GM21529 (cell line): ENCODE results near the gene SULT2B1.
"Not testable (repeated sequence)": the region's sequence is repeated elsewhere in the genome, so short reads cannot be mapped to it uniquely, and the experiment has no call there.

Source experiments
- ATAC-seq: cut with Tn5 transposase; IDR thresholded peaks from one replicate; pipeline ENCODE4 v1.9.1; 2021; ENCODE audit not compliant: unreplicated experiment

The SULT2B1 gene

DNA sequence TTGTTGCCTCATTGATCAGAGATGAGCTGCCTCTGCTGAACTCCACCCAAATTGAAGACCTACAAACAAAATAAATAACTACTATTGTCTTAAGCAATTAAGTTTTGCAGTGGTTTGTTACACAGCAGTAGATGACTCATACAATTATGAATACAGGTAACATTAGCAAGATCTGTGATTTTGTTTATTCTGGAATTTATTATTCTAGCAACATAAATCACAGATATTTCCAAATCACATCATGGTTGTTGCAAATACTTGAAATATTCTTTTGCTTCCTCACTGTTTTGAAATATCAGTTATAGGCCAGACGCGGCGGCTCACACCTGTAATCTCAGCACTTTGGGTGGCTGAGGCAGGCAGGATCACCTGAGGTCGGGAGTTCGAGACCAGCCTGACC, 27.2 kb upstream of the SULT2B1 start:
- no peak for ATAC-seq

DNA sequence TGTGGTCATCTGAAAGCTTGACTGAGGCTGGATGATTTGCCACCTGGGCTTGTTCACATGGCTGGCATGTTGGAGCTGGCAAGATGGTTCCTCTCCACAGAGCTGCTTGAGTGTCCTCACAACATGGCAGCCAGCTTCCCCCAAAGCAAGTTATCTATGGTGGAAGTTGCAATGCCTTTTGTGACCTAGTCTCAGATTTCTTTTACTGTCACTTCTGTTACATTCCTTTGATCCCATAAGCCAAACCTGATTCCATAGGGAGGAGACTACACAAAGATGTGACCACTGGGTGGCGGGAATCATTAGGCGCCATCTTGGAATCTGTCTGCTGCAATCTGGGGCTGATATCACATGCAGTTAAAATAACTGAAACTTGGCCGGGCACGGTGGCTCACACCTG, 22.8 kb upstream of the SULT2B1 start:
- no peak for ATAC-seq

DNA sequence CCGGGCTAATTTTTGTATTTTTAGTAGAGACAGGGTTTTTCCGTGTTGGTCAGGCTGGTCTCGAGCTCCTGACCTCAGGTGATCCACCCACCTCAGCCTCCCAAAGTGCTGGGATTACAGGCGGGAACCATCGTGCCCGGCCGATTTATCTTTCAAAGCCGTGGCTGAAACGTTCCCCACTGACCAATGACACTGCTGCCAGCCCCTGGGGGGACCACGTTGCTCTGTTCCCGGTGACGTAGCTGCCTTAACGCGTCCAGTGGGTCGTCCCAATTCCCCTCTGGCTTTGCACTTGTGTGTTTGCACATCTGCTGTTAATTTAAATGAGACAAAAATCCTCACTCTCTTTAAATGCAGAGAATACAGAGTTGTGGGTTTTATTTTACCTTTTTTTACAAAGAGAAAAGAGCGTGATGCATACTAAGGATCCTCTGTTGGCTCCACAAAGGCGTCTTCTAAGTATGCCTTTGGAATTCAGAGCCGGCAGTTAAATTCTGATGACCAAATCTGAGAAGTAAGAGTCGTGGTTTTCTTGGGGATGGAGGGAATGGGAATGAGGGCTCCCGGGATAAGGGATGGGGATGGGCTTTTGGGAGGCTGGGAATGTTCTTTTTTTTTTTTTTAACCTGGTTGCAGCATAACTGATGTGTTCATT, 21.8 kb upstream of the SULT2B1 start:
- no peak for ATAC-seq

DNA sequence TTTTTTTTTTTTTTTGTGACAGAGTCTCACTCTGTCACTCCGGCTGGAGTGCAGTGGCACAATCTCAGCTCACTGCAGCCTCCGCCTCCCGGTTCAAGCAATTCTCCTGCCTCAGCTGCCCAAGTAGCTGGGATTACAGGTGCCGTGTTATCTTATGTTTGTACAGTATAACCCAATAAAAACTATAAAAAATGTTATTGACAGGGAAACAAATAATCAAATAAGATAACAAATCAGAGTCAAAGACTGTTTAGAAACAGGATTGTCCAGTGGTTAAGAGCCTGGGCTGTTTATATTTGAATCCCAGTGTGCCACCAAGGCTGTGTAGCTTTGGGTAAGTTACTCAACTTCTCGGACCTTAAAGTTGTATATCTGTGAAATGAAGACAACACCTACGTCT, 21.2 kb upstream of the SULT2B1 start:
- no peak for ATAC-seq

DNA sequence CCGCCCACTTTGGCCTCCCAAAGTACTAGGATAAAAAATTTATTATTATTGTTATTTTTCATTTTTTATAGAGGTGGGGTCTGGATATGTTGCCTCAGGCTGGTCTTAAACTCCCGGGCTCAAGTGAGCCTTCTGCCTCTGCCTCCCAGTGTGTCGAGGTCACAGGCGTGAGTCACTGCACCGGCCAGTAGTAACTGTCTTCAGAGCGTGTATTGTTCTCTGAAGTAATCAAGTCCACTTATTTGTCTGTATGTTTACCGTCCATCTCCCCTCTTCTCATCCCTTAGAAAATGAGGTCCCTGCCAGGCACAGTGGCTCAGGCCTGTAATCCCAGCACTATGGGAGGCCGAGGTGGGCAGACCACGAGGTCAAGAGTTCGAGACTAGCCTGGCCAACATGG, 18.2 kb upstream of the SULT2B1 start:
- no peak for ATAC-seq

DNA sequence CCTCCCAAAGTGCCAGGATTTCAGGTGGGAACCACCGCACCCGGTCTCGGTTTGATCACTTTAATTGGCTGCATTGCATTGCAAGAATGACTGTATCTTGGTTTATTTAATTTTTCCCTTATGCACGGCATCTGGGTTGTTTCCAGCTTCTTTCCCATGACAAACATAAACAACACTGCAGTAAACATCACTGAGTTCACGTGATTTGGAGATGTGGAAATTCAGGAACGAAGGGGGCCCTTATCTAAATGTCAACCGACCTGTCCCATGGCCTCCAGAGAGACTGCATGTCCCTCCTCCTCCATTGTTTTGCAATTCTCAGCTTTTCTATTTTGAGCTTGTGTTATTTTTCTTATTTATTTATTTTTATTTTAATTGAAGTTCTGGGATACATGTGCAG, 14.4 kb upstream of the SULT2B1 start:
- no peak for ATAC-seq

DNA sequence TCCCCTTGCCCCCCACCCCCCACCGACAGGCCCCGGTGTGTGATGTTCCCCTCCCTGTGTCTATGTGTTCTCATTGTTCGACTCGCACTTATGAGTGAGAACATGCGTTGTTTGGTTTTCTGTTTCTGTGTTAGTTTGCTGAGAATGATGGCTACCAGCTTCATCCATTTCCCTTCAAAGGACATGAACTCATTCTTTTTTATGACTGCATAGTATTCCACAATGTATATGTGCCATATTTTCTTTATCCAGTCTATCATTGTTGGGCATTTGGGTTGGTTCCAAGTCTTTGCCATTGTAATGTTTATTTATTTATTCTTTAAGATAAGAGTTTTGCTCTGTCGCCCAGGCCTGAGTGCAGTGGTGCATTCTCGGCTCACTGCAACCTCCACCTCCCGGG, 13.9 kb upstream of the SULT2B1 start:
- not testable (repeated sequence) for ATAC-seq

DNA sequence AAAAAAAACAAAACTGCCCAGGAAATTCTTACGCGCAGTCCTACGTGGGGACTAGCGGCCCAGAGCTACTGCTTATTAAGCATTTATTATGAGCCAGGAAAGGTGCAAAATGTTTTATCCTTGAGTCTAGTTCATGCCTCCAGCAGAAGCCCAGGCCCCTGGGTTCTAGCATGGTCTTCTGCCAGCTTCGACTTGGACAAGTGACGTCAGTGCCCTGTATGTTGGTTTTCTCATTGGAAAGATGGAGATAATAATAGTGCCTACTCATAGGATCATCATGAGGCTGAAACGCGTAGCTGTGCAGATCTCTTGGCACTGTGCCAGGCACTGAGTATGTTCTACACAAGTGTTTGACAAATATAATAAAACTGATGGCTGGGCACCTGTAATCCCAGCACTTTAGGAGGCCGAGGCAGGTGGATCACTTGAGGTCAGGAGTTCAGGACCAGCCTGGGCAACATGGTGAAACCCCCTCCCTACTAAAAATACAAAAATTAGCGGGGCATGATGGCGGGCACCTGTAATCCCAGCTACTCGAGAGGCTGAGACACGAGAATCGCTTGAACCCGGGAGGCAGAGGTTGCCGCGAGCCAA, 12.4 kb upstream of the SULT2B1 start:
- ATAC-seq: no peak

DNA sequence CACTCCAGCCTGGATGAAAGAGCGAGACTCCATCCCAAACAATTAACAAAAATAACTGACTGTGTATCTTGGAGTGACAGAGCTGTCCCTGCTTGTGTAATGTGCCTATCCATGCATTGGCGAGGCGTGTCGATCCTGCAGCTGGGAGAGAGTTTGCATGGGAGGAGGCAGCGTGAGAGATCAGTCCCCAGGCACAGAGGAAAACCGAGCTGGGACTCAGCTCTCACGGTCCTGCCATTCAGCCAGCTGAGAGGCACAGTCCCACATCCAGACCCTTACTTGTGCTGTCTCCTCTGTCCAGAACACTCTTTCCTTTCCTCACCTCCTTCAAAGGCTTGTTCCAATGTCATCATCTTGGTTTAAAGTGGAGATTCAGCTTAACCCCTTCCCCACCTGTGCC, 11.9 kb upstream of the SULT2B1 start:
- ATAC-seq: no peak

DNA sequence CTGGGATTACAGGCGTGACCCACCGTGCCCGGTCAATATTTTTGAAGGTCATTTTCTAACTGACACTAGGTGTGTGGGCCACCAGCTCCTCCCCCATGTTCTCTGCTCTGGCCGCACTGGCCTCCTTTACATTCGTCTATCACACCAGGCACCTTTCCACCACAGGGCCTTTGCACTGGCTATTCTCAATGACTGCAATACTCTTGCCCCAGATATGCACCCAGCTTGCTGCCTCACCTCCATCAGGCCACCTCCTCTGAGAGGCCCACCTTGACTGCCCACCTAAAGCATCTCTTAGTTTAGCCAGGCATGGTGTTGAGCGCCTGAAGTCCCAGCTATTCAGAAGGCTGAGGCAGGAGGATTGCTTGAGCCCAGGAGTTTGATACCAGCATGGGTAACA, 10.2 kb upstream of the SULT2B1 start:
- no peak for ATAC-seq

DNA sequence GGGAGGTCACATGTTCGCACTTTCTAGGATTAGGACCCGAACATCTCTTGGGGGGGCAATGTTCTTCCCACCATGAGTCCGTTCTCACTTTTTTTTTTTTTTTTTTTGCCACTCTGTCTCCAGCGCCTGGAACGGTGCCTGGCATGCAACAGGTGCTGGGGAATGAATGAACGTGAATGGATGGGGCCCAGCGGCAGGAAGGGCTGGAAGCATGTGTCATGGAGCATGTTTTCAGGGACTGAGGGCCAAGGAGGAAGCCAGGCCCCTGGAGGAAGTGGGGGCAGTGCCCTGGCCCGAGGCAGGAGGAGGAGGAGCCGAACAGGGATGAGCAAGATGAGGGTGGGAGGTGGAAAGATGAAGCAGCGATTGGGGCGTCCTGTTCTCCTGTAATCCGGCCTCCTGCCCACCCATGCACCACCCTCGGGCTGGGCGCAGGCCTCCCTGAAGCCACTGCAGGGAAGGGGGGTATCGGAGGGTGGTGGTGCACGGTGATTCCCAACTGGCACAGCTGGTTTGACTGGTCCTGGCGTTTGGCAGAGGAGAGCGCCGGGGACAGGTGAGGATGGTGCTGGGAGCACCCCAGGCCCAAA, 8.8 kb upstream of the SULT2B1 start:
- no peak for ATAC-seq

DNA sequence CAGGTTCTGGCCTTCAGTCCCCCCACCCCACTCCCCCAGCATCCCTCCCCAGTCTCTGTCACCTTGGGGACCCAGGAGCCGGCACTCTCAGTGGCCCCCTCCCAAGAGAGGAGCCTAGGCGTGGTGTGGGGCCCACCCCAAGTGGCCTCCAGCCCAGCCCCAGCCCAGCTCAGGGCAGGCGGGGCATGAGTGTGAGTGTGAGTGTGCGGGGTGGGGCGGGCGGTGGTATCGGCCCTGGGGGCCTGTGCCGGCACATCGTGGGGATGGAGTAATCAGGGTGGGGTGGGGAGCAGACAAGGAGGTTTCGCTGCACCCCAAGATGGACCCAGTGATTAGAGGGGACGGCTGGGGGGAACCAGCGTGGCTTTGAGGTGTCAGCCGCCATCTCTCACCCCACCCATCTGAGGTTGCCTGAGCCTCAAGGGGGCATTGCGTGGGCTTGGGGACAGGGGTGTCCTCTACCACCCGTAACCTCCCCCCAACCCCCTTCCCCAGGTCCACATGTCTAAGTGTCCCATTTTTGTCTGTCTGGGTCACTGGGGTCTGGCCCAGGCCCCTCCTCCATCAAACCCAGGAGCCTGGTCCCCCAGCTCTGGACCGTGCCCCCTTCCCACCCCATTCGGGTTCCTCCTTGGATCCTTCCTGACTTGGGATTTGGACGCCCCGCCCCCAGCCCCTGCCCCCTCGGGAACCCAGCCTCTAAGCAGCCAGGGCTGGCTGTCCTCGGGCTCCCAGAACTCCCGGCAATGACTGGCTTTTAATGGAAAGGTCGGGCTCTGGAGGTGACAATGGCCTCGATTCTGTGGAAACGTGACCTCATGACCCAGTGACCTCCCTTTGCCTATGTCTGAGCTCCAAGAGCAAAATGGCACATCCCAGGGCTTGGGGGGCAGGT, 6.9 kb upstream of the SULT2B1 start:
- no peak for ATAC-seq

DNA sequence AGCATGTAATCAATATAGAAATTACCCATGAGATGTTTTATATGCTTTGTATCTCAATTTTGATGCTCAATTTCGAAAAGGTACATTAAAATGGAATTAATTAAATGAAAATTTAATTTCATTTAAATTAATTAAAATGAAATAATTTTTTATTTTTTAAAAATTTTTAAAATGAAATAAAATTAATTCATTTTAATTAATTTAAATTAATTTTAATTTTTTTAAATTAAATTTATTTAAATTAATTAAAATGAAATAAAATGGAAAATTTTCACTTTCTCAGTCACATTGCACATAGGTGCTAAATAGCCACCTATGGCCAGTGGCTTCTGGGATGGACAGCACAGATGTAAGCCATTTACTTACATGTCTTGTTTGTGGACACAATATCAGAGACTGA, 4.2 kb upstream of the SULT2B1 start:
- ATAC-seq: no peak

DNA sequence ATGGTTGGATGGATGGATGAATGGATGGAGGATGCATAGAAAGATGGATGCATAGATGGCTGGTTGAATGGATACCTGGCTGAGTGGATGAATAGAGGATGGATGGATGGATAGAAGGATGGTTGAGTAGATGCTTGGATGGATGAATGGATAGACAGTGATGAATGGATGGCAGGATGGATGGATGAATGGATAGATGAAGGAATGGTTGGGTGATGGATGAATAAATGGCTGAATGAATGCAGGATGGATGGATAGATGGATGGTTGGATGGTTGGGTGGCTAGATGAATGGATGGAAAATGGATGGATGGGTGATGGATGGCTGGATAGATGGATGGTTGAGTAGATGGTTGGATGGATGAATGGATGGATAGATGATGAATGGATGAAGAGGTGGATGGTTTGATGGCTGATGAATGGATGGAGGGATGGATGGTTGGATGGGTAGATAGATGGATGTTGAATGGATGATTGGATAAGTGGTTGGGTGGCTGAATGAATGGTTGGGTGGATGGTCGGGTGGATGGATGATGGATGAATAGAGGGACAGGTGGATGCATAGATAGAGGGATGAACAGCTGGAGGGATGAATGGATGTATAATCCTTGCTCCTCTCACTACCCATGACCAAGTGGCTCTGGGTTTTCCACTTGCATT, 3.6 kb upstream of the SULT2B1 start:
- ATAC-seq: no peak

DNA sequence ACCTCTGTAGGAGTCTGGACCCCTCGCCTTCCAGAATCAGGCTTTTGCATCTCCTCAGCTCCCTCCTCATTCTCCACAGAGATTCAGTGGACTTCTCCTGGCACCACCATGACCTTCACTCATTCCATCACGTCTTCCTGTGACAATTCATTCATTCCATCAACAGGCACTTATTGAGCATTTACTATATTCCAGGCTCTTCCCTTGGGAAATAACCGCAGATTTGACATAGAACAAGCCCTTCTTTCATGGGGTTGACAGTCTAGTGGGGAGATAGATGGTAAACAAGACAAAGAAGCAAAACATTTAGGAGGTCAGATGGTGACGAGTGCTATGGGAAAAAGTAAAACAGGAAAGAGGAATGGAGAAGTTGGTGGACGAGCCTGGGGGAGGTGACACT, 2.6 kb upstream of the SULT2B1 start:
- ATAC-seq: no peak

DNA sequence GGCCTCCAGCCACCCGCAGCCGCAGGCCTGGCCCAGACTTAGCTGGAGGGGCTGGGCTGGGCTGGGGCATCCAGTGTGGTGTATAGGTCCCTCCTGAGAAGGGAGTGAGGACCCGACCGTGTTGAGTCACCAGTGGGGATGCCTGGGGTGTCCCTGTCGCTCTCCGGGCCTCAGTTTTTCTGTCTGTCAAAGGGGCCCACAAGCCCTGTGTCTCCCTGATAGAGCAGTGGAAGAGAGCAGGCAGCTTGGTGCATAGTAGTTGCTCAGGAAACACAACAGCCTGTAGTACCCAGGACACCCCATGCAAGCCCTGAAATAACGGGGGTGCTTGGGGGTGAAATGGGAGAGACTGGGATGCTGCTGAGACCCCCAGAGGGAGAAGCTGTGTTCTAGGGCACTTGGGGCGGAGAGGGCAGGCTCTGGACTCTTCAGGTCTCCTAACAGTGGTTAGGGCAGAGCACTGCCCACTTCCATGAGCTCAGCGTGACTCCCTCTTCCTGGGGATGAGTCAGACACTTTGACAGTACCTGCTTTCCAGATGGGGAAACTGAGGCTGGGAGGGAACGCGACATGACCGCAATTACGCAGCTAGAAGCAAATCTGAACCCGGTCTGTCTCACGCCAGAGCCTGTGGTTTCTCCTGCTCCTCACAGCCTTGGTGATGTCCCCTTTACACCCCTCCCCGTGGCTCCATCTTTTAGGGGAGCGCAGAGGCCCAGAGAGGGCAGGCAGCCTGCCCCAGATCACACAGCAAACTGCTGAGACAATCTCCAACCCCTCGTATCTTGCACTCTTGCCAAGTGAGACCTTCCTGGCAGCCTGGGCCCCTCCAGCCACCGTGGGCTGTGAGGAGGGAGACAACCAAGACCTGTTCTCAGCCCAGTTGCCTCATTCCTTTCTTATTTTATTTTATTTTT, 692 bp downstream of the SULT2B1 start:
- no peak for ATAC-seq

DNA sequence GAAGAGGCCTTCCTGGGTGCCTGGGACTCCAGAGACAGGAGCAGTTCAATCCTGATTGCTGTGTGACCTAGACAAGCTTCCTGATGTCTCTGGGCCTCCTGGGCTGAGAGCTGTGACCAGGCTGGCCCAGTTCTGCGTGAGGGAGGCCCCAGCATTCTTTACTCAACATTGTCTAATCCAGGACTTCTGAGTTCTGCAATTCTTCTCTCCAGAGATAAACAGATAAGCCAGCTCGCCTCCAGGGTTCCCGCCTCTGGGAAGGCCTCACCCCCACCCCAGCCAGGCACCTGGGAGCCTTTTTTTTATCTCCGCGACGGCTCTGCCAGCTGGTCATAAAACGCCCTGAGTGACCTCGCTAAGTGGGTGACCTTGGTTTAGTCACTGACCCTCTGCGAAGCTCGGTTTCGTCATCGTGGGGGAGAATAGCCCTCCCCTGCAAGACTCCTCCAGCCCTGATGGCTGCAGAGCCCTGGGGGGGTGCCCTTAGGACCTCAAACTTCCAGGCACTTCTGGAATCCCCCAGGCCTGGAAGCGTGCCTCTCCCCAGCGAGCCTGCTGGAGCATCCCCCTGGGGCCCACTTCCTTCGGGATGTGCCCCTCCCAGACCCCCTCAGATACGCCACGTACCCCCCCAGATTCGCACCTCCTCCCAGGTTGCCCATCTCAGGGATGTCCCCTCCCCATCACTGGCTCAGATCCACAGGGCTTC, 1.9 kb downstream of the SULT2B1 start:
- no peak for ATAC-seq

DNA sequence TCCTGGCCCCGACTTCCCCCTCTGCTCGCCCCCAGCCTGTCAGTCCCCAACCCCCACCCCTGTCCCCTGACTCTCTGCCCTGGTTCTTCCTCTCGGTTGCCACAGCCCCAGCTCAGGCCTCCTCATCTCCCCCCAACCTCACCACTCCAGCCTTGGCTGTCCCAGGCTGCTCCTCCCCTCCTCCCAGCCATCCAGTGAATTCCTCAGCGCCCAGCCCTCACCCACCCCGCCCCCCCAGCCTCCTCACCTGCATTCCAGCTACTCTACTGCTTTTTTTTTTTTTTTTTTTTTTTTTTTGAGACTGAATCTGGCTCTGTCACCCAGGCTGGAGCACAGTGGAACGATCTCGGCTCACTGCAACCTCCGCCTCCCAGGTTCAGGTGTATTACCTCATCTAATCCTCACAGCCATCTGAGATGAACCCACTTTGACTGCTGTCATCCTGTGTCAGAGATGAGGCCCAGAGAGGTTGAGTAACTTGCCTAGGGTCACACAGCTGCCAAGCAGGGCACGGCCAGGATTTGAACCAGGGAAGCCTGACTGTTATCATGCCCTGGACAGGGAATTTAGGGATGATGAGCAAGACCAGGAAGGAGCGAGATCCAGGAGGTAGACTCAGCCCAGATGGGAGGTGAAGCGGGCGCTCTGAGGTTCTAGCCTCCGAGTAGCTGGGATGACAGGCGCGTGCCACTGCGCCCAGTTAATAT, 2.6 kb downstream of the SULT2B1 start:
- no peak for ATAC-seq

DNA sequence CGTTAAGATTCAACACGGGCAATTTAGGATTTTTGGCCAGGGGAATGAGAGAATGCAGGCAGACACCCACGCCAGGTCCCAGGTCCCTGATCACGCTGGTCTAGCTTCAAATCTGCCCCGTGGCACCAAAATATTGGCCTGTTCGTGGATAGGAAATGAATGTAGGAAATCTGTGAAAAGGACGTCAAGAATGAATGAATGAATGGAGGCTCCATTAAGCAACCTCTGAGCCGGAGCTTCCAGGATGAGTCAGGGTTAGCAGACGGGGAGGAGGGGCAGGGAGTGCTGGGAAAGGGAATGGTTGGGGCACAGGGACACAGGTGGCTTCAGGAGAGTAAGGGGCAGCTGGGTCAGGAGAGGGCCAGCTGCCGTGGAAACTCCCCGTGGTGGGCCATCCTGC, 4.2 kb downstream of the SULT2B1 start:
- ATAC-seq: no peak
